ENCODE results near the gene FBN2.
A peak's percentile ranks its signal among the peaks of the same experiment; 100 is the strongest.

The FBN2 gene

DNA sequence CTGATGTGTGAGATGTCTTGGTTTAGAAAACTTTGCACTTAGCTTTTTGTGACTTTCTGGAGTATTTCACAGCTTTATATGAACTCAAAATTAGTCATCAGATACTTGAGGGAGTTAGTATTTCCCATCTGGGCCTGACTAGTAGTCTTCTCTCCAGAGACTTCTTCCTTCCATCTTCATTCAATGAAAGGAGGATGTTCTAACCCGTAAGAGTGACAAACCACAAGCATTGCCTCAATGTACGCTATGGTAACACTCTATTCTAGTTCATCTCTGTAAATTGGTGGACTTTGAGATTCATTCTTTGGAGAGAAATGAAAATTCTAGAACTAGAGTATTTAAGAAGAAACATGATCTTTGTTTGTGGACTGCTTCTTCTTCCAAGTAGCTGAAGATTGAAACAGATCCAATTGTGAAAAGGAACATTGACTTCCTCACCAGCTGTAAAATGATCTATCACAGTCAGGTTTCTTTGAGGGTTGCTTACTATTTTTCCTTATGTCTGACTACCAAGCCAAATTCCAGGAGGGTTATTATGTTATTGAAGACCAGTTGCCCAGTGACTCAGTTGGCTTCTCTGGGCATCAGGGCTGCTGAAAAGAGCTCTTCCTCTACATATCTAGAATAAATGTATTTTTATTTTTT is 296.9 kb downstream of the FBN2 start:
- no peak for DNase-seq

DNA sequence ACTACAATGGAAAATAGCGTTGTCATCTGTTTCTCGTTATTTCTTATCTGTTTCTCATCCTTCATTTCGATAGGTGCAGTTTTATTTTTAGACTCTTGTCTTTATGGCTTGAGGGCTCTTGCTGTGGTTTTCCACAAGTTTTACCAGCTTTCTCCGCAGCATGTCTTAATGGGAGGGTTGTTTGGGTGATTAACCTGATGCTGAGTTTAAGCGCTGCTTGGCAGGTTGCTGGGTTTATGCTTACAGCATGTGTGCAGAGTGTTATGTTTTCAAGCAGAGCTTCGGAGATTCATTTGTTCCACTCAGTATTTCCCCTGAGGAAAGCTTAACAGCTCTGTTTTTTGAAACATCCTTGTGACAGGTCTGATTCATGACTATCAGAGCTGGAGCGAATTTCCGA is 300.5 kb downstream of the FBN2 start:
- no peak for DNase-seq

DNA sequence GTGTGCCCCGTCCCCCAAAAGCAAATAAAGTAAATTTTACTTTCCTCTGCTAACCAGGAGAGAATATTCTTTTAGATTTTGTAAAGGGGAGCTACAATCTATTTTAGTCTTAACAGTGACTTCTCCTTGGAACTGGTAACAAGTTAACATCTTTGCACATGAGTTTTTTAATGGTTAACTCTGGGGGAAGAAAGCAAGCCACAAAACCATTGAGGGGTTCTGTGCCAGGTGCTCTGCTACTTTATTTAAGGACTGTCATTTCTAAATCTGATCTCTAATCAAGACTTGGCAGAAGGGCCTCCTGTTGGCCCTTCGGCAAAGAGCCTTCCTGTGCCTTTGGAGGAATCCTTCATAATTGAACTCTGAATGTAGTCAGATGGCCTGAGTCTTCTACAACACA is 301.0 kb downstream of the FBN2 start:
- no peak for DNase-seq

DNA sequence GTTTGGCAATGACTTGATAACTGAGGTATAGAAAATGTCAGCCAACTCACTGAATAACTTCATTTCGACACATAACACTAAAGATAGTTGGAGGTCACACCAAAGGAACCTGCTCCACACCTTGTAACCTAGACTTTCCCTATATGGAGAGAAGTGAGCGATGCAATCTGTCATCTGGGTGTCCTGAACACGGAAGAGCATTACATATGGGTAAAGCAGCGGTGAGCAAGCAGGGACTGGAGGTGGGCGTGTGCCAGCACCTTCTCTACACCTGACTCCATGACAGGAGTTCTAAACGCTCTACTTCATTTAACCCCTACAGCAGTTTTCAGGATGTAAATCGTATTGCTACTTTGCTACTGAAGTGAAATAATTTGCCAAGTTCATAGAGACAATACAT is 301.7 kb downstream of the FBN2 start:
- DNase-seq = no peak

DNA sequence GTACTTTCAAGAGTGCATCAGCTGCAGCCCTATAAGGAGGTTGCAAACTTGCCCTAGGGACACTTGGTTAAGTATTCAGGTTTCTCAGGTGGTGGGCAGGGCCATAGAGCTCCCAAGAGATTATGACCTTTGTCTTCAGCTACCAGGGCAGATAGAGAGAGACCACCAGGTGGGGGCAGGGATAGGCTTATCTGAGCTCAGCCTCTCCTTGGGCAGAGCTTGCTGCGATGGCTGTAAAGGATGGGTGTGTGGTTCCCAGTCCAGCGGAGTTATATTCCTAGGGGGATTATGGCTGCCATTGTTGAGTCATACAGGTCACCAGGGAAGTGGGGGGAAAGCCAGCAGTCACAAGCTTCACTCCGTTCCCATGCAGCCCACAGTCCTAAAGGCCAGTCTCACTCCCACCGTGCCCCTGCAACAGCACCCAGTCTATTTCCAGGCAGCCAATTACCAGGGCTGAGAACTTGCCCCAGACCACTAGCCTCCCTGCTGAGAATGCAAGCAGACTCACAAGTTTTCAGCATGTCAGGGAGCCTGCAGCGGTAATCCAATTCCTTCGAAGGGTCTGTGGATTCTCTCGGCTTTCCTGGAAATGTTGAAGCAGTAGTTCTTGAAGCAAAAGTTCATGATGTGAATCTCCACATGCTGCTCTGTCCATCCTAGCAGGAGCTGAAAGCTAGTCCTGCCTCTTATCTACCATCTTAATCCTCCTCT is 303.0 kb downstream of the FBN2 start:
- no peak for DNase-seq

DNA sequence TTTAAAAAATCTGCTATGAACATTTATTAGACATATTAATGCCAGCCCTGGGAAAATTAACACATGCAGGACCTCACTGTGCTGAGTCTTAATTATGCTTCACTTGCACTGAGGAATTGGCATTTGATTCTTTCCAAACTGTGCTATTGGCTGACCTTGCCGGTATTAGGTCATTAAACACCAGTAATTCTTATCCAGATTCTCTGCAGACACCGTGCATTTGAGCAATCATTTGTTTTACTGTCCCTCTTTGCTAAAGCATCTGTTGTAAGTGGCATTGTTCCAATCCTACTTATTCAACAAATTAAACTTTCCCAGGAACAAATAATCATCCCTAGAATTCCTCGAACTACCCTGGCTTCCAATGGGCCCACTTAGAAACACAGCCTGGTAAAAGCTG is 309.5 kb downstream of the FBN2 start:
- DNase-seq = no peak

DNA sequence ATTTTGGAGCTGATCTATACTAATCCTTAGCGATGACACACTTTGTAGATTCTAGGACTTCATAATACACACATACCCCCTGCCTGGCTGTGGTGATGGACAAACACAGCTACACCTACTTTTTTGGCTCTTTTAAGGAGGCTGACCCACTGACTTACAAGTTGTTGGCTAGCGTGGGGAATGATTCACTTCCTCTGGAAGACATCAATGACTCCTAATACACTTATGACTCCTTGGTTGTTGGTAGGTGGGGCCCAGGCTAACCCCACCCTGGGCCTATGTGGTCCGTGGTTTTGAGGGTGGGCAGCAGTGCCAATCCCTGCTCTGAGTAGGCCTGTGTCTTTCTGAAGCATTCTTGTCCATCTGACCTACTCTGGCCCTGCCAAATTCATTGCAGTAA is 310.0 kb downstream of the FBN2 start:
- DNase-seq = no peak

DNA sequence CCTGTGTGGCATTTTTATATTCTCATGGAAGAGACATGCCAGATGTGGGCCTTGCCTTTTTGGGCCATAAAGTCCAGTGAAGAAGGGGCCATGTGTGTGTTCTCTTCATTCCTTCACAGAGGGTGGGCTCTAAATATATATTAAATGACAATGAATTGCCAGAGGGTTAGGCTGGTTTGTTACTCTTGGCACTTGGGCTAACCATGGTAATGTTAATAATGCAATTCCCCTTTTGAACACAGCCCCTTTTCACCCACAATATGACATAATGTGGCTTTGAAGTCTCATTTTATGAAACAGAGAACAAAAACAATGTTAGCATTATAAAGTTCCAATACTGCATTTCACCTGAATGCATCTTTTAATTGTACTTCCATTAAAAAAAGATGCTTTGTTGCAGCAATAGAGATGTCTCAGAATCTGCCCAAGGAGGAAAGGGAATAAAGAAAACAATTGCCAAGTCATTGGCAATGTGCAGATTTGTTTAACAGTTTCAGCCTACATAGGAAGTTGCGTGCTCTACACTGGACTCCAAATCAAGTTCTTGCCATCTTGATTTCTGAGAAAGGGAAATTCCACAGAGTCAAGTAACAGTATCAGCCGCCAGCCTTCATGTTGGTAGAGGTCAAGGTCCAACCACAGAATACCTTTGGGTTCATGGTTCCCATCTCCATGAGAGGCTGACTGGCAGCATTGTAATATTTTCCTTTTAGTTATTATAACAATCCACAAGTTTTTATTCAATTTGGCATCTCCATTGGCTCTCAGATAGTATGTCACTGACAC is 312.6 kb downstream of the FBN2 start:
- DNase-seq = no peak

DNA sequence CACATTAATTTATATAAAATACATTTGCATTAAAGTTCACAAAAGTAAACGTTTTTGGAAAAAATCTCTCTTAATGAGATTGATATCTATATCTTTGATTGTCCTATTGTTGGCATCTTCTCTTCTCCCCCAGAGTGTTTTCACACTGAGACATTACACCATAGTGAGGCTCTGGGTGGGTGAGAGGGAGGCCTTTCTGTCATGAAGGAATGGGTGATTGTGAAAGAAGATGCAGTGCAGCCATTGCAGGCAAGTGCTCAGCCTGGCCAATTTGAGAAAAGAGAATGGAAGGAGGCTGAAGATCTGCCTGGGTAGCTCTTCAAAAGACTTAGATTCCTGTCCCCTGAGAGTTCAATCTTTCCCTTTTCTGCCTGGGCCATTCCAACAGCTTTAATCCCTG is 313.7 kb downstream of the FBN2 start:
- DNase-seq = no peak

DNA sequence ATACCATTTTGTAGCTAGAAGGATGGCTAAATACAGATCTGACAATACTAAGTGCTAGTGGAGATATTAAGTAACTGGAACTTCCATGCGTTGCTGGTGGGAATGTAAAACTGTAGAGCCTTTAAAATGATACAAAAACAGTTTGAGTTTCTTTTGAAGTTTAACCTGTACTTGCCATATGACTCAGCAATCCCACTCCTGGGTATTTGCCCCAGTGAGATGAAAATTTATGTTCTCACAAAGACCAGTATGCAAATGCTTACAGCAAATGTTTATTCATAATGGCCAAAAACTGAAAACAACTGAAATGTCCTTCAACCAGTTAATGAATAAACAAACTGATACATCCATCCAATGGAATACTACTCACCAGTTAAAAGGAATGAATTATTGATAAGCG is 317.2 kb downstream of the FBN2 start:
- no peak for DNase-seq

DNA sequence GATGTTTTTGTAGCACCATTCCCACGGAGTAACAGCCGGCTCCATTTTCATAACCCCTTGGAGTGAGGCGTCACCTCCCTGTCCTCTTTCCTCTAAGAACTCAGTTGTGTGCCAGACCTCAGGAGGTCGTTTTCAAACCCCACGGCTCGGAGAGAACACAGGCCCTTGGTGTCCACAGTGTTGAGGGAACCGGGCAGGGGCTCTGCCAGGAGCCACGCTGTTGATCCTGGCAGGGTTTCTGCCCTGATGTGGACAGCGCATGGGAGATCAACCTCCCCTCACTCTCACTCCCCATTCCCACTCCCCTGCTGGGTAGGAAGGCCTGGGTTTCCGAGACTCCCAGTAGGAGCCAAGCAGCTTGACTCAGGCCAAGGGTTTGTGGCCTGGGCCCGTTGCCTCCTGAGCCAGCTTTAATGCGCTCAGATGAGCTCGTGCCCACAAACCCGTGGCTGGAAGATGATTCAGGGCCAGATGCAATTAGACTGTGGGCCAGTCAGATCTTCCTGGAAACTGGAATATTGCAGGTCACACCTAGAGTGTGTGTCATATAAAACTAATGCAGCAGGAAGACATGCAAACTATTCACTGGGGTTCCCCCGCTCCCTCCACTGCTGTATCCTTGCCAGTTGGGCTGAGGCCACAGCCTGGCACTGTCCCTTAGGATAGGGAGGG is 321.0 kb downstream of the FBN2 start:
- no peak for DNase-seq

DNA sequence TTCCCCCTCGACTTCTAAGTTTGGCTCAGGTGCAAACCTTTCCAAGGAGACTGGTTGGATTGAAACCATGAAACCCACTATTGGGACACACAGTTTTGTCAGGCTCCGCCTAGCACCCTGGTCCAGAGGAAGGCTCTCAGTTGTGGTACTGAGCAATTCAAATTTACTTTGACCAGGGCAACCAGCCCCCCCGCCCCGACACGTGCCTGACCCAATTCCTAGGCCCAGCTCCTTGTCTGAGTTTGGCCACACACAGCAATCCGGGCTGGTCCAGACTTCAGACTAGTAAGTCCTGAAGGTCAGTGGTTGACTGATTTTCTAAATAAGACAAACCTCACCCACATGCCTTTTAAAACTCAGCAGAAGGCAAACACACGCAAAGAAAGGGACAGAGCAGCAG is 321.8 kb downstream of the FBN2 start:
- no peak for DNase-seq

DNA sequence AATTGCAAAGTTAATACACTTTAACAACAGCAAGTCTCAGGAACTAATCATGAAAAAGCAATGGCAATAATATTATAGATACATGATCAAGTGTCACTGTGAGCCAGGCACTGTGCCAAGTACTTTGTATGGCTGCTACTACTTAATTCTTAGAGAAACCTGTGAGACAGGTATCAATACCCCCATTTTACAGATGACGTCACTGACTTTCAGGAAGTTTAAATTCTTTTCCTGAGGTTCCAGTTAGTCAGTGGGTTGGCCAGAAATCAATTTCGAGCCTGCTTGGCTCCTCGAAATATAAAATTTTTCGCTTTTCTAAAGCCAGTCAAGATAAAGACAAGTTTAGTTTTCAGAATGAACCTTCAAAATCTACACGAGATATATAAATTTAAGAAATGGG is 324.2 kb downstream of the FBN2 start:
- DNase-seq = no peak

DNA sequence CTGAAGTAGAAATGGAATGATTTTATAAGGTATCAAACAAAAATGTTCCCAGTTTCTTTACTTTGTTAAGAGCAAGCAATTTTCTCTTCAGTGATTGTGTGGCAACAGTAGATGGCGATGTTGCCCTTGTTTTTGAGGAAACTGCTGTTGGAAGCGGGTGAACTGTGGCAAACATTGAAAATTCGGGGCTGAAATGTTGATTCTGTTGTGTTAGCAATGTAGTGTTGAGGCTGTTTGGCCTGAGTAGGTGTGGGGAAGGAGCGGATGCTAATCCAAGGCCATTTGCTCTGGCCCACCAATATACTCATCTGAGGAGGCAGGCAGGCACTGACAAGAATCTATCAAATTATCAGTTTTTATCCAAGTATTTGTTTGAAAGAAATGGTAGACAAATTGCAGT is 324.7 kb downstream of the FBN2 start:
- DNase-seq = peak in 2 of 5 donors; percentile 31

DNA sequence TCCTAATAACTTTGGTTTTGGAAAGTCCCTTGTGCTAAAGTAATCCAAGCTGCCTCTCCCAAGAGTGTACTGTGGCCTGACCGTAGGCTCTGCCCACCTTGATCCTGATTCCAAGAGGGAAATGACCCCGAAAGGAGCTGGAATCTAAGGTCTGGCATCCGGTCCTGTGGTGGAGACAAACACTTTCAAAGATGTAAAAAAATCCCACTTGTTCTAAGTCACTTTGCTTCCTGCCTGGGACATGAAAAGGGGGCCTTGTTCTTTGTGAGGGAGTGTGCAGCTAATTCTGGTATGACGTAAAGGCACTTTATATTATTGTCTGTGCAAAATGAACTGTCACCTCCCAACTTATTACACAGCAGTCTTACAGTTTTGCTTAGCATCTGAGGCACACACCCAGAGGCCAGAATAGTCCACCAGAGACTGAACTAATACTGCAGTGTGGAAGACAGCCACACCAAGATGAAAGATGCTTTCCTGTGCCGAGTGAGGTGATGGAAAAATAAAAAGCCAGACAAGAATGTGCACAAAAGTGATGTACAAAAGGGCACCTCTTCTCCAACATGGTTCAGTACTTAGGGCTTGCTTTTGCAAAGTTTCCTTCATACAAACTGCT is 325.7 kb downstream of the FBN2 start:
- no peak for DNase-seq

DNA sequence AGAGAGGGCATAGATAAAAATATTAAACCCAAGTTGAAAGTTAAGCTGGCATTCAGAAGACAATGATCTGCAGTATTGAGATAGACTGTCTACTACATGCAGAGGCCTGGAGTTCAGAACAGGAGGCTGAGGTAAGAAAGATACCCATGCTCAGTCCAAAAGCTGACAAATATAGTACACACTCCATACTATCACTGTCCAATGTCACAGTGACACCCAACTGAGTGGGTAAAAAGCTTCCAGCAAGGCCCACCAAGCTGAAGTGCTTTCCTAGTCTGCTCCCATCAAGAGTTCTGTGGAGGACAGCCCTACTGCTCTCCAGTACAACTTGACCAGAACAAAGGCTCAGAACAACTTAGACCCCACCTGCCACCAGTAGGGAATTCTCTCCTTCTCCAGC is 329.6 kb downstream of the FBN2 start:
- no peak for DNase-seq
